Uterus (tissue), 4 donors: ENCODE data around the gene KLK11. TPM values are rescaled to one million over a fixed set of nuclear protein-coding genes. Genes with fewer than 3 reads are reported as not detected.

Experiments
- DNase-seq, 2 donors: peaks; one replicate each; pipeline ENCODE4 v3.0.0-alpha.2; 2019 to 2020
- H3K27ac ChIP-seq, 2 donors: fragments of 200-600 bp; sonication (generic); 1 replicate in 1 of 2; 2 replicates in 1 of 2; pipeline ENCODE4 v1.5.1; 2016 to 2018
- H3K27me3 ChIP-seq, 2 donors: fragments of 200-600 bp; sonication (generic); one replicate each; pipeline ENCODE4 v1.5.1; 2018 to 2019; ENCODE audit warnings: control low read depth in 1 of 2
- H3K36me3 ChIP-seq, 2 donors: fragments of 200-600 bp; sonication (generic); one replicate each; pipeline ENCODE4 v1.5.1; 2019; ENCODE audit warnings: control low read depth in 1 of 2
- H3K4me1 ChIP-seq, 2 donors: fragments of 200-600 bp; sonication (generic); one replicate each; pipeline ENCODE4 v1.5.1; 2018 to 2019; ENCODE audit warnings: control low read depth in 1 of 2
- H3K4me3 ChIP-seq, 2 donors: fragments of 200-600 bp; sonication (generic); 1 replicate in 1 of 2; 2 replicates in 1 of 2; pipeline ENCODE4 v1.5.1; 2018 to 2019; ENCODE audit warnings: mild to moderate bottlenecking in 1 of 2
- H3K9me3 ChIP-seq, 2 donors: fragments of 200-600 bp; sonication (generic); one replicate each; pipeline ENCODE4 v1.5.1; 2019; ENCODE audit warnings: control low read depth in 1 of 2
- POLR2A ChIP-seq, 2 donors: fragments of 450-650 bp; IDR thresholded peaks; one replicate each; pipeline ENCODE4 v1.6.1; 2016; ENCODE audit warnings: antibody characterized with exemption in 2 of 2, mild to moderate bottlenecking in 1 of 2, moderate library complexity in 1 of 2
- intact Hi-C: fragments of 100-400 bp; cut with DNase I; formaldehyde crosslinking; loops from one replicate; pipeline ENCODE4 v1.15.1; 2023; ENCODE audit warnings: low total_unique reads
- total RNA-seq, 4 donors: library from RNA; depleted of rRNA in 3 of 4; stranded (reverse); fragments of >200 nt in 3 of 4; gene quantifications; one replicate each; pipeline versions ENCODE4 v1.1.0 to v1.2.4, GENCODE V29; 2014 to 2023
- TF ChIP-seq, protein P1 (sequence below), 4 experiments: fragments of 200-600 bp in 2 of 4; fragments of 450-650 bp in 2 of 4; sonication (generic) in 2 of 4; IDR thresholded peaks; one replicate each; pipeline ENCODE4 v1.5.1; 2016 to 2019; ENCODE audit warnings: antibody characterized with exemption in 4 of 4, mild to moderate bottlenecking in 2 of 4, moderate library complexity in 1 of 4
- donor health status: DM: yes; HTN: yes; CAD: no.

The KLK11 gene
- total RNA-seq, 4 donors from 2014 or later, result 1.3 to 2.0 TPM; not detected in 2

DNA sequence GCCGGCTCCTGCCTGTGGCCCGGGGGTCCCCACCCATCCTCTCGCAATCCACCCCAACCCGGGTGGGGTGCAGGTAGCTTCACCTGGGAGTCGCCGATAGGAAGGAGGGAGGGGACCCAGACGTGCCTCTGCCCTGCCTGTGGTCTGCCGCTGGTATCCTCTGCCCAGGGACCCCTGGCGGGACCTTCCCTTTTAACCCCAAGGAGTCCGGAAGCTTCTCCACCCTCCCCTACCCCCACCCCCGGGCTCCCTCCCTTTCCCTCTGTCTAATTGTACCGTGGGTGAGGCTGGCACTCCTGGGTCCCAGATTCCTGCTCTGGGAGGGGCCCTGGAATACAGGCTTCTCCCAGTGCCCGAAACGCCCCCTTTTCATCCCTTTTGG is 6.9 kb downstream of the KLK11 start, which contains the start of gene KLK10:
Gene KLK10, minus strand, starts transcription at position 166 of the 382 bp plus-strand sequence. CDS start 579 bp downstream, outside the sequence.
- peak within 1 kb of the TSS; percentile 1 to 41 for H3K4me3 ChIP-seq
- intact Hi-C loops, result no loop called here
- H3K4me1 ChIP-seq, result peaks cover 0 to 12% of the 10 kb centered on the region in 2 donors
- no peak for DNase-seq
- H3K27me3 ChIP-seq, result peaks cover 0 to 30% of the 10 kb centered on the region in 2 donors
- H3K27ac ChIP-seq, result peak within 1 kb of the TSS in 1 of 2 donors; percentile 55
- no peak for TF ChIP-seq POLR2A (IDR thresholded peaks at IDR 0.05)
- TF ChIP-seq, protein P1, sequence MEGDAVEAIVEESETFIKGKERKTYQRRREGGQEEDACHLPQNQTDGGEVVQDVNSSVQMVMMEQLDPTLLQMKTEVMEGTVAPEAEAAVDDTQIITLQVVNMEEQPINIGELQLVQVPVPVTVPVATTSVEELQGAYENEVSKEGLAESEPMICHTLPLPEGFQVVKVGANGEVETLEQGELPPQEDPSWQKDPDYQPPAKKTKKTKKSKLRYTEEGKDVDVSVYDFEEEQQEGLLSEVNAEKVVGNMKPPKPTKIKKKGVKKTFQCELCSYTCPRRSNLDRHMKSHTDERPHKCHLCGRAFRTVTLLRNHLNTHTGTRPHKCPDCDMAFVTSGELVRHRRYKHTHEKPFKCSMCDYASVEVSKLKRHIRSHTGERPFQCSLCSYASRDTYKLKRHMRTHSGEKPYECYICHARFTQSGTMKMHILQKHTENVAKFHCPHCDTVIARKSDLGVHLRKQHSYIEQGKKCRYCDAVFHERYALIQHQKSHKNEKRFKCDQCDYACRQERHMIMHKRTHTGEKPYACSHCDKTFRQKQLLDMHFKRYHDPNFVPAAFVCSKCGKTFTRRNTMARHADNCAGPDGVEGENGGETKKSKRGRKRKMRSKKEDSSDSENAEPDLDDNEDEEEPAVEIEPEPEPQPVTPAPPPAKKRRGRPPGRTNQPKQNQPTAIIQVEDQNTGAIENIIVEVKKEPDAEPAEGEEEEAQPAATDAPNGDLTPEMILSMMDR (IDR thresholded peaks at IDR 0.05), result no peak
- H3K9me3 ChIP-seq, result no peaks in the 10 kb centered on the region
- no peaks in the 10 kb centered on the region for H3K36me3 ChIP-seq

DNA sequence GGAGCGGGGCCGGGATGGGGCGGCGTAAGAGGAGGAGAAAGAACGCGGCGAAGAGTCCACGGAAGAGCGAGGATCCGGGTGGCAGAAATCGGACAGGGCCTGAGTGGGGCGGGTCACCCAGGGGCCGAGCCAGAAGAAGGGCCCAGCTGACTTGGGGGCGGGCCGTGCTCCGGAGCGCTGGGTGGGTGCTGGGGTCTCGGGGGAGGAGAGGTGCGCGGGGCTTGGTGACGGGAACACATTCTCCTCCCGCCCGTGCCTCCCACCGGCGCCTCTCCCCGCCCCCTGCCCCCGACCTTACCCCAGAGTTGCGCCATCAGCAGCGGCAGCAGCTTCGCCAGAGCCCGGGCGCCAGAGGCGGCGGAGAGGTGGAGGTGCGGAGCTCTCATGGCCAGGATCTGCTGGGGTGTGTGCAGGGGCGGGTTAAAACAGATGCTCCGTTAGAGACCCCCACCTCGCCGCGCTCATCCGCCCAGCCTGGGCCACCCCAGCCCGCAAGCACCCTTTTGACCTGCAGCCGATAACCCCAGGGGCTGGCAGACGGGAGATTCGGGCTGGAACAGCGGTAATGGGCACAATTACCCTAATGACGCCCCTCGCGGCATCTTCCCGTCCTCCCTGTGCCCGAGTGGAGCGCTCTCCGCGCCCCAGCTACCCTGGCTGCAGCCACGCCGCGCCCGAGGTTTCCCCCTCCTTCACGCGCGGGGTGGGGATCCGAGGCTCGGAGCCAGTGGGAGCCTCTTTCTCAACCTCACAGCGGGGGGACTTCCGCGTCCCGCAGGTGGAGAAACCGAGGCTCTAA is 7.5 kb downstream of the KLK11 start:
- peaks cover 0 to 12% of the 10 kb centered on the region in 2 donors for H3K4me1 ChIP-seq
- H3K9me3 ChIP-seq, result no peaks in the 10 kb centered on the region
- TF ChIP-seq, protein P1 (IDR thresholded peaks at IDR 0.05), result no peak
- peak in 1 of 2 donors; percentile 46 for TF ChIP-seq POLR2A (IDR thresholded peaks at IDR 0.05)
- peak overlapping the region in 1 of 2 donors; percentile 55 for H3K27ac ChIP-seq
- DNase-seq, result peak in 1 of 2 donors; percentile 38
- peaks cover 0 to 34% of the 10 kb centered on the region in 2 donors for H3K27me3 ChIP-seq
- peak overlapping the region; percentile 1 to 41 for H3K4me3 ChIP-seq
- H3K36me3 ChIP-seq, result no peaks in the 10 kb centered on the region
- intact Hi-C loops, result no loop called here

DNA sequence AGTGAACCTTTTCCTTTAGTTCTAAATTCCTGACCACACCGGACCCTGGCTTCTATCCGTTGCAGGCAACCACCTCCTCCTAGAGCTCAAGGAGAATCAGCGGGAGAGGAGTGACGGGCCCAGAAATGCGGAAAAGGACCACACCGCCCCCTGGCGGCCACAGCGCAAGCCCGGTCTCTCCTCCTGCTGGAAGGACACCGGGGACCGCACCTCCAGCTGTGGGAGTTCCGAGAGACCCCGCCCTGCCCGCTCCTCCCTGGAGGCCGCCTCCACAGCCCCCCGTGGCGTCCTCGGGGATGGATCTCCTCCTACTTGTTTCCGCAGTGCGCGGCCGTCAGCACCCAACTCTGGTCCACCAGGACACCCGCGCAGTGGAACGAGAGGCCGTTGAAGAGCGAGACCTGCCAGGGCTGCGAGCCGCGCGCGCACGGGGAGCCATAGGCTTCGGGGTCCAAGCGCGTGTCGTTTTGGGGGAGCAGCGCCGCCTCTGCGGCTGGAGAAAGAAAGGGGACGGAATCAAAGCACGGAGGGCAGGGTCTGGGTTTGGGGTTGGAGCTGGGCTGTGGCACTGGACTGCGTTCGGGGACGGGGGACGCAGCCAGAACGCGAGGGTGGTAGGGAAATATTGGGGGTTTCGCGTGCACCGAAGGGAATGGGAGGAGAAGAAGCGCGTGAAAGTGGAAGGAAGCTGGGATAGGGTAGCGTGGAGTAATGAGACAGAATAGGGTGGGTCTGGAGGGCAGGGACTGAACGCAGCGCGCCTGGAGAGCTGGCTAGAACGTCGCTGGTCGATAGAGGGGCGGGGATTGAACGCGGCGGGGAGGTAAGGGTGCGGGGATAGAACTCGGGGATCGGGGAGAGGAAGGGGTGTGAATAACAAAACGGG is 9.4 kb downstream of the KLK11 start:
- peak in 1 of 2 donors; percentile 43 for DNase-seq
- Histone ChIP-seq H3K4me1 (peaks cover 0 to 12% of the 10 kb centered on the region in 2 donors), H3K36me3 (no peaks in the 10 kb centered on the region), H3K9me3 (no peaks in the 10 kb centered on the region), H3K27me3 (peaks cover 0 to 34% of the 10 kb centered on the region in 2 donors), H3K27ac (no peak overlapping the region), H3K4me3 (peak overlapping the region in 1 of 2 donors; percentile 48)
- intact Hi-C loops, result no loop called here
- TF ChIP-seq, protein P1 (IDR thresholded peaks at IDR 0.05), result peak in 2 of 4 experiments; percentile 54 to 79
- no peak for TF ChIP-seq POLR2A (IDR thresholded peaks at IDR 0.05)

DNA sequence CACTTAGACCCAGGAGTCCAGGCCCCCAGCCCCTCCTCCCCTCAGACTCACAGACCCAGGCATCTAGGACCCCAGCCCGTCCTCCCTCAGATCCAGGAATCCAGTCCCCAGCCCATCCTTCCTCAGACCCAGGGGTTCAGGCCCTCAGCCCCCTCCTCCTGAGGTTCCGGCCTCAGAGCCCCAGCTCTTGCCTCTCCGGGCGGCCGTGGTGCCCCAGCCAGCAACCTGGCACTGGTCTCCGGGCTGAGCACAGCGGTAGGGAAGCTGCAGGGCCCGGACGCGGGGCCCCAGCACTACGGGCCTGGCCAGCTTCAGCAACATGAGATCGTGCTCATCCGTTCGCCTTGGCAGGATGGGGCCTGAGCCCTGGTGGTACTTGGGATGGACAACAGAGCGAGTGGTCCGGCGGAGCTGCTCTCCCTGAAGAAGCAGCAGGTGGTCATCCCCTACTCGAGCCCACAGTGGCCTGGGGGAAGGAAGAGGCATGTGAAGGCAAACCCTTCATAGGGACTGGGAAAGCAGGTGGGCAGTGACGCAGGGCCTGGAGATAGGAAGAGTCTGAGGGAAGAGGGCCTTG is 10.6 kb downstream of the KLK11 start:
- TF ChIP-seq, protein P1 (IDR thresholded peaks at IDR 0.05), result no peak
- no peak for TF ChIP-seq POLR2A (IDR thresholded peaks at IDR 0.05)
- intact Hi-C loops, result no loop called here
- no peak for DNase-seq
- no peak overlapping the region for H3K4me3 ChIP-seq
- H3K36me3 ChIP-seq, result no peaks in the 10 kb centered on the region
- H3K4me1 ChIP-seq, result peaks cover 0 to 12% of the 10 kb centered on the region in 2 donors
- no peak overlapping the region for H3K27ac ChIP-seq
- peaks cover 0 to 34% of the 10 kb centered on the region in 2 donors for H3K27me3 ChIP-seq
- H3K9me3 ChIP-seq, result no peaks in the 10 kb centered on the region
